SK-N-SH (cell line): ENCODE data around the gene ARID3A.

Experiments used
- CTCF ChIP-seq: fragments of 200-600 bp; sonication (generic); IDR thresholded peaks from 2 replicates; pipeline ENCODE4 v1.6.1; 2017; ENCODE audit warnings: antibody characterized with exemption, mild to moderate bottlenecking, moderate library complexity
- ELF1 ChIP-seq: IDR thresholded peaks from 2 replicates; pipeline ENCODE4 v1.4.0; 2012
- EP300 ChIP-seq, 2 experiments: IDR thresholded peaks; 2 replicates each; pipeline versions ENCODE4 v1.4.0 to v1.6.1; 2012; ENCODE audit warnings: borderline replicate concordance in 1 of 2, low read depth in 1 of 2, low read length in 1 of 2
- FOSL2 ChIP-seq: IDR thresholded peaks from 2 replicates; pipeline ENCODE4 v1.4.0; 2012; ENCODE audit warnings: low read depth, mild to moderate bottlenecking, moderate library complexity, borderline replicate concordance
- FOXJ3 ChIP-seq: sonication (generic); formaldehyde crosslinking; IDR thresholded peaks from 2 replicates; pipeline ENCODE4 v1.5.1; 2020; ENCODE audit warnings: mild to moderate bottlenecking, missing genetic modification reagents
- MAX ChIP-seq: IDR thresholded peaks from 2 replicates; pipeline ENCODE4 v1.4.0; 2012; ENCODE audit warnings: low read depth
- NRF1 ChIP-seq: IDR thresholded peaks from 2 replicates; pipeline ENCODE4 v1.6.1; 2012; ENCODE audit warnings: low read depth, mild to moderate bottlenecking, low read length
- PBX3 ChIP-seq: IDR thresholded peaks from 2 replicates; pipeline ENCODE4; 2012
- POLR2AphosphoS5 ChIP-seq: IDR thresholded peaks from 2 replicates; pipeline ENCODE4 v1.6.1; 2012; ENCODE audit warnings: low read depth, low read length
- RAD21 ChIP-seq: IDR thresholded peaks from 2 replicates; pipeline ENCODE4 v1.6.1; 2012; ENCODE audit warnings: mild to moderate bottlenecking, low read length
- TEAD4 ChIP-seq: IDR thresholded peaks from 2 replicates; pipeline ENCODE4 v1.4.0; 2012; ENCODE audit warnings: mild to moderate bottlenecking, borderline replicate concordance; ENCODE audit not compliant: insufficient read depth
- USF1 ChIP-seq: IDR thresholded peaks from 2 replicates; pipeline ENCODE4 v1.4.0; 2012; ENCODE audit warnings: low read depth, borderline replicate concordance
- USF2 ChIP-seq: fragments of 150-350 bp; IDR thresholded peaks from 2 replicates; pipeline ENCODE4 v1.6.1; 2017; ENCODE audit warnings: antibody characterized with exemption, low read length, low read depth, borderline replicate concordance

GRCh38 chr19:963486-963951, 37.7 kb downstream of the ARID3A start:
- TF ChIP-seq CTCF (no peak), FOSL2 (no peak), ELF1 (no peak), FOXJ3 (CRISPR knock-in tag) (no peak), POLR2AphosphoS5 (no peak), USF2 (no peak), NRF1 (no peak), TEAD4 (no peak), USF1 (no peak), PBX3 (no peak), EP300 (IDR thresholded peaks at IDR 0.05; ENCODE audit: borderline replicate concordance in 1 of 2, low read depth in 1 of 2, low read length in 1 of 2) (no peak), RAD21 (no peak), MAX (no peak)
